ENCODE measurements around the gene MLH3.

GRCh38 chr14:75005357-75005756, 45.9 kb downstream of the MLH3 start:
- TF ChIP-seq CTCF (IDR thresholded peaks at IDR 0.05): no peak
- no peak for TF ChIP-seq POLR2A (IDR thresholded peaks at IDR 0.05)
- TF ChIP-seq EP300 (IDR thresholded peaks at IDR 0.05): no peak

All from tibial nerve (tissue), 4 donors.